Prostate gland (tissue), 2 donors: ENCODE measurements around the gene ACCSL. TPM values are rescaled to one million over a fixed set of nuclear protein-coding genes. Genes with fewer than 3 reads are reported as not detected.

Experiments
- DNase-seq: peaks from one replicate; pipeline ENCODE4 v3.0.0-alpha.2; 2019; ENCODE audit warnings: low spot score
- H3K27ac ChIP-seq, 2 donors: fragments of 200-600 bp; sonication (generic); 2 replicates each; pipeline ENCODE4 v1.5.1; 2017 to 2019
- H3K27me3 ChIP-seq: fragments of 200-600 bp; sonication (generic); replicated peaks from 2 replicates; pipeline ENCODE4 v1.5.1; 2019; ENCODE audit not compliant: insufficient read depth
- H3K36me3 ChIP-seq, 2 donors: fragments of 200-600 bp; sonication (generic); 1 replicate in 1 of 2; 2 replicates in 1 of 2; pipeline versions ENCODE4 v1.5.1 to v1.8.1; 2017 to 2019
- H3K4me1 ChIP-seq: fragments of 200-600 bp; sonication (generic); replicated peaks from 2 replicates; pipeline ENCODE4 v1.5.1; 2019
- H3K4me3 ChIP-seq, 2 donors: fragments of 200-600 bp; sonication (generic); 2 replicates each; pipeline ENCODE4 v1.5.1; 2017 to 2019
- H3K9me3 ChIP-seq: fragments of 200-600 bp; sonication (generic); 2 replicates; pipeline ENCODE4 v1.5.1; 2017
- CTCF ChIP-seq, 4 experiments: fragments of 200-600 bp in 2 of 4; fragments of 450-650 bp in 2 of 4; sonication (generic) in 2 of 4; IDR thresholded peaks; 1 replicate in 3 of 4; 2 replicates in 1 of 4; pipeline ENCODE4 v1.5.1; 2016 to 2019; ENCODE audit warnings: antibody characterized with exemption in 4 of 4, mild to moderate bottlenecking in 2 of 4, moderate library complexity in 2 of 4
- POLR2A ChIP-seq: fragments of 450-650 bp; IDR thresholded peaks from one replicate; pipeline ENCODE4 v1.6.1; 2016; ENCODE audit warnings: antibody characterized with exemption, mild to moderate bottlenecking
- POLR2AphosphoS5 ChIP-seq: sonication (generic); formaldehyde crosslinking; IDR thresholded peaks from one replicate; pipeline ENCODE4 v1.6.1; 2017; ENCODE audit warnings: antibody characterized with exemption
- WGBS: methylation state at CpG from one replicate; pipeline ENCODE4 v1.1.5; 2018; 5-methylcytosine and 5-hydroxymethylcytosine counted together
- intact Hi-C: fragments of 100-400 bp; cut with DNase I; formaldehyde crosslinking; loops from one replicate; pipeline ENCODE4 v1.14.2; 2022
- total RNA-seq, 2 donors: library from RNA; depleted of rRNA; stranded (reverse); fragments of >200 nt; gene quantifications; one replicate each; pipeline ENCODE4 v1.1.0, GENCODE V29; 2016

Gene ACCSL
- total RNA-seq, 2 donors from 2014 or later = not detected

- H3K9me3 ChIP-seq = no peaks in the 10 kb centered on the region
- no peaks in the 10 kb centered on the region for H3K4me1 ChIP-seq
- no peak for DNase-seq
- H3K27me3 ChIP-seq = no peaks in the 10 kb centered on the region
- no peak for TF ChIP-seq POLR2AphosphoS5
- TF ChIP-seq POLR2A = no peak
- no peak for TF ChIP-seq CTCF (IDR thresholded peaks at IDR 0.05)
- intact Hi-C loops = no loop called here
- WGBS = 87% methylated on average over 1 of the region's 1 CpG
- H3K27ac ChIP-seq = no peak overlapping the region
- H3K36me3 ChIP-seq = no peaks in the 10 kb centered on the region
- H3K4me3 ChIP-seq = no peak overlapping the region
Measured at GRCh38 chr11:44028401-44028800, 19.4 kb upstream of the ACCSL start.

GRCh38 chr11:44028816-44029506 is 18.8 kb upstream of the ACCSL start:
- Histone ChIP-seq H3K9me3 (no peaks in the 10 kb centered on the region), H3K27ac (no peak overlapping the region), H3K4me1 (no peaks in the 10 kb centered on the region), H3K36me3 (no peaks in the 10 kb centered on the region), H3K4me3 (no peak overlapping the region), H3K27me3 (no peaks in the 10 kb centered on the region)
- WGBS = 94% methylated on average over 3 of the region's 3 CpGs
- TF ChIP-seq CTCF (IDR thresholded peaks at IDR 0.05) (no peak), POLR2A (no peak), POLR2AphosphoS5 (no peak)
- intact Hi-C loops = no loop called here
- DNase-seq = no peak

GRCh38 chr11:44029507-44029845 is 18.3 kb upstream of the ACCSL start:
- TF ChIP-seq CTCF (IDR thresholded peaks at IDR 0.05) (no peak), POLR2A (no peak), POLR2AphosphoS5 (no peak)
- Histone ChIP-seq H3K27me3 (no peaks in the 10 kb centered on the region), H3K27ac (no peak overlapping the region), H3K4me3 (no peak overlapping the region), H3K9me3 (no peaks in the 10 kb centered on the region), H3K4me1 (no peaks in the 10 kb centered on the region), H3K36me3 (no peaks in the 10 kb centered on the region)
- DNase-seq = no peak
- intact Hi-C loops = no loop called here
- 95% methylated on average over 1 of the region's 1 CpG for WGBS

GRCh38 chr11:44029977-44030911 is 17.5 kb upstream of the ACCSL start:
- intact Hi-C loops = no loop called here
- Histone ChIP-seq H3K9me3 (no peaks in the 10 kb centered on the region), H3K27ac (no peak overlapping the region), H3K4me1 (no peaks in the 10 kb centered on the region), H3K4me3 (no peak overlapping the region), H3K27me3 (no peaks in the 10 kb centered on the region), H3K36me3 (no peaks in the 10 kb centered on the region)
- WGBS = 25% methylated on average over 5 of the region's 5 CpGs
- DNase-seq = no peak
- TF ChIP-seq POLR2A (no peak), POLR2AphosphoS5 (no peak), CTCF (IDR thresholded peaks at IDR 0.05) (no peak)
